ENCODE measurements around the gene GRK5.
A peak's percentile ranks its signal among the peaks of the same experiment; 100 is the strongest.

GRK5 gene

GRCh38 chr10:119362122-119362521, 154.8 kb downstream of the GRK5 start:
- Histone ChIP-seq H3K27ac (ENCODE audit: low read length) (peak overlapping the region; percentile 8), H3K36me3 (ENCODE audit: control insufficient read depth in 2 of 2, insufficient read depth in 2 of 2, low read length in 2 of 2) (peaks cover 2% of the 10 kb centered on the region in 2 donors), H3K27me3 (ENCODE audit: control insufficient read depth in 1 of 2, insufficient read depth in 2 of 2, low read length in 2 of 2) (no peaks in the 10 kb centered on the region), H3K9me3 (ENCODE audit: control insufficient read depth in 2 of 2, low read length in 2 of 2) (no peaks in the 10 kb centered on the region), H3K4me1 (ENCODE audit: control insufficient read depth, insufficient read depth, low read length) (peaks cover 29% of the 10 kb centered on the region), H3K9ac (ENCODE audit: low read length in 2 of 2) (no peak overlapping the region), H3K4me3 (ENCODE audit: low read length in 2 of 2) (no peak overlapping the region)

- peaks cover 33% of the 10 kb centered on the region for H3K4me1 ChIP-seq (ENCODE audit: control insufficient read depth, insufficient read depth, low read length)
- H3K9ac ChIP-seq (ENCODE audit: low read length in 2 of 2) = no peak overlapping the region
- no peak overlapping the region for H3K27ac ChIP-seq (ENCODE audit: low read length)
These were observed 157.6 kb downstream of the GRK5 start for GRCh38 chr10:119364645-119365600.

GRCh38 chr10:119365773-119366599, 158.6 kb downstream of the GRK5 start:
- H3K4me1 ChIP-seq (ENCODE audit: control insufficient read depth, insufficient read depth, low read length) = peaks cover 39% of the 10 kb centered on the region
- no peaks in the 10 kb centered on the region for H3K9me3 ChIP-seq (ENCODE audit: control insufficient read depth in 2 of 2, low read length in 2 of 2)
- no peak overlapping the region for H3K4me3 ChIP-seq (ENCODE audit: low read length in 2 of 2)
- H3K9ac ChIP-seq (ENCODE audit: low read length in 2 of 2) = no peak overlapping the region
- peaks cover 2% of the 10 kb centered on the region in 2 donors for H3K36me3 ChIP-seq (ENCODE audit: control insufficient read depth in 2 of 2, insufficient read depth in 2 of 2, low read length in 2 of 2)
- H3K27ac ChIP-seq (ENCODE audit: low read length) = no peak overlapping the region
- no peaks in the 10 kb centered on the region for H3K27me3 ChIP-seq (ENCODE audit: control insufficient read depth in 1 of 2, insufficient read depth in 2 of 2, low read length in 2 of 2)

More at GRCh38 chr10:119364645-119365600, 157.6 kb downstream of the GRK5 start:
- Histone ChIP-seq H3K4me3 (ENCODE audit: low read length in 2 of 2) (no peak overlapping the region), H3K9me3 (ENCODE audit: control insufficient read depth in 2 of 2, low read length in 2 of 2) (no peaks in the 10 kb centered on the region), H3K36me3 (ENCODE audit: control insufficient read depth in 2 of 2, insufficient read depth in 2 of 2, low read length in 2 of 2) (peaks cover 2% of the 10 kb centered on the region in 2 donors), H3K27me3 (ENCODE audit: control insufficient read depth in 1 of 2, insufficient read depth in 2 of 2, low read length in 2 of 2) (no peaks in the 10 kb centered on the region)

- Histone ChIP-seq H3K27ac (ENCODE audit: low read length) (no peak overlapping the region), H3K36me3 (ENCODE audit: control insufficient read depth in 2 of 2, insufficient read depth in 2 of 2, low read length in 2 of 2) (no peaks in the 10 kb centered on the region), H3K9me3 (ENCODE audit: control insufficient read depth in 2 of 2, low read length in 2 of 2) (no peaks in the 10 kb centered on the region), H3K9ac (ENCODE audit: low read length in 2 of 2) (no peak overlapping the region), H3K4me3 (ENCODE audit: low read length in 2 of 2) (no peak overlapping the region), H3K27me3 (ENCODE audit: control insufficient read depth in 1 of 2, insufficient read depth in 2 of 2, low read length in 2 of 2) (no peaks in the 10 kb centered on the region), H3K4me1 (ENCODE audit: control insufficient read depth, insufficient read depth, low read length) (peaks cover 46% of the 10 kb centered on the region)
These were observed 160.6 kb downstream of the GRK5 start for GRCh38 chr10:119367841-119368549.

- H3K27ac ChIP-seq (ENCODE audit: low read length) = no peak overlapping the region
- peak overlapping the region in 1 of 2 donors; percentile 15 for H3K4me3 ChIP-seq (ENCODE audit: low read length in 2 of 2)
These were observed 161.2 kb downstream of the GRK5 start for GRCh38 chr10:119368581-119368980.

GRCh38 chr10:119368991-119369869, 161.9 kb downstream of the GRK5 start:
- peaks cover 45% of the 10 kb centered on the region for H3K4me1 ChIP-seq (ENCODE audit: control insufficient read depth, insufficient read depth, low read length)
- peak overlapping the region; percentile 53 for H3K27ac ChIP-seq (ENCODE audit: low read length)
- peak overlapping the region in 1 of 2 donors; percentile 15 for H3K4me3 ChIP-seq (ENCODE audit: low read length in 2 of 2)
- peak overlapping the region in 1 of 2 donors; percentile 13 for H3K9ac ChIP-seq (ENCODE audit: low read length in 2 of 2)
- H3K36me3 ChIP-seq (ENCODE audit: control insufficient read depth in 2 of 2, insufficient read depth in 2 of 2, low read length in 2 of 2) = no peaks in the 10 kb centered on the region
- no peaks in the 10 kb centered on the region for H3K9me3 ChIP-seq (ENCODE audit: control insufficient read depth in 2 of 2, low read length in 2 of 2)
- H3K27me3 ChIP-seq (ENCODE audit: control insufficient read depth in 1 of 2, insufficient read depth in 2 of 2, low read length in 2 of 2) = no peaks in the 10 kb centered on the region

More at GRCh38 chr10:119368581-119368980, 161.2 kb downstream of the GRK5 start:
- Histone ChIP-seq H3K4me1 (ENCODE audit: control insufficient read depth, insufficient read depth, low read length) (peaks cover 46% of the 10 kb centered on the region), H3K27me3 (ENCODE audit: control insufficient read depth in 1 of 2, insufficient read depth in 2 of 2, low read length in 2 of 2) (no peaks in the 10 kb centered on the region), H3K36me3 (ENCODE audit: control insufficient read depth in 2 of 2, insufficient read depth in 2 of 2, low read length in 2 of 2) (no peaks in the 10 kb centered on the region), H3K9me3 (ENCODE audit: control insufficient read depth in 2 of 2, low read length in 2 of 2) (no peaks in the 10 kb centered on the region), H3K9ac (ENCODE audit: low read length in 2 of 2) (no peak overlapping the region)

- no peaks in the 10 kb centered on the region for H3K36me3 ChIP-seq (ENCODE audit: control insufficient read depth in 2 of 2, insufficient read depth in 2 of 2, low read length in 2 of 2)
- peaks cover 46% of the 10 kb centered on the region for H3K4me1 ChIP-seq (ENCODE audit: control insufficient read depth, insufficient read depth, low read length)
- no peaks in the 10 kb centered on the region for H3K27me3 ChIP-seq (ENCODE audit: control insufficient read depth in 1 of 2, insufficient read depth in 2 of 2, low read length in 2 of 2)
- H3K9me3 ChIP-seq (ENCODE audit: control insufficient read depth in 2 of 2, low read length in 2 of 2) = no peaks in the 10 kb centered on the region
- no peak overlapping the region for H3K9ac ChIP-seq (ENCODE audit: low read length in 2 of 2)
- no peak overlapping the region for H3K4me3 ChIP-seq (ENCODE audit: low read length in 2 of 2)
- H3K27ac ChIP-seq (ENCODE audit: low read length) = peak overlapping the region; percentile 53
These were observed 162.9 kb downstream of the GRK5 start for GRCh38 chr10:119370111-119370741.

GRCh38 chr10:119370972-119371703, 163.8 kb downstream of the GRK5 start:
- H3K36me3 ChIP-seq (ENCODE audit: control insufficient read depth in 2 of 2, insufficient read depth in 2 of 2, low read length in 2 of 2) = no peaks in the 10 kb centered on the region
- H3K4me1 ChIP-seq (ENCODE audit: control insufficient read depth, insufficient read depth, low read length) = peaks cover 42% of the 10 kb centered on the region
- H3K4me3 ChIP-seq (ENCODE audit: low read length in 2 of 2) = peak overlapping the region in 1 of 2 donors; percentile 22
- no peak overlapping the region for H3K9ac ChIP-seq (ENCODE audit: low read length in 2 of 2)
- H3K27me3 ChIP-seq (ENCODE audit: control insufficient read depth in 1 of 2, insufficient read depth in 2 of 2, low read length in 2 of 2) = no peaks in the 10 kb centered on the region
- H3K9me3 ChIP-seq (ENCODE audit: control insufficient read depth in 2 of 2, low read length in 2 of 2) = no peaks in the 10 kb centered on the region
- peak overlapping the region; percentile 53 for H3K27ac ChIP-seq (ENCODE audit: low read length)
